ENCODE results near the gene PUS7. TPM values are rescaled to one million over a fixed set of nuclear protein-coding genes. Genes with fewer than 3 reads are reported as not detected.
"Not testable (repeated sequence)": the region's sequence is repeated elsewhere in the genome, so short reads cannot be mapped to it uniquely, and the experiment has no call there.

Gene PUS7
- total RNA-seq, 2 experiments from 2014 or later = 31.5 to 36.5 TPM

DNA sequence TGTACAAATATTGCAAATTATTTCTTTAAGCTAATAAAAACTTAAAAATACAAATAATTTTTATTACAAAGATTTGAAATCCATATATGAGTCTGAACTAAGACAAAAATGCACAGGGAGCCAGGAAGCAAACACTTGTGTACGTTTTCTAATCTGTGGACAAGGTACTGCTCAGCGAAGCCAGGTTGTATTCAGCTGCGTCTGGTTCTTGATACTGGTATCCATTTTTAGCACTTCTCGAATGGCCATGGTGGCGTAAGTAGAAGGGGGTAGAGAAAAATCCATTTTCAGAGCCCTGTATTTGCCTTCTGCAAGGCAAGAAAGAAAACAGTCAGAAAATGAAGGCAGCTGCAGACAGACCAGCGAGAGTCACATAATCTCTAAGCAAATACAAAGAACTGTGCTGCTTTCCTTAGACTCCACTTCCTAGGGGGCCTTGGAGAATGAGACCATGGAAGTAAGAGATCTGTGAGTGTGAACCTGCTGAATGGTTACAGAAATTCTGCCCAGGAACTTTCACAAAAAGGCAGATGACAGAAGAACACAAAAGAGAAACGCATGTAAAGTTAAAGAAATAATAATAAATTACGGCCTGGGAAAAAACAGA lies 64.3 kb downstream of the PUS7 start:
- Mint-ChIP-seq H3K36me3 (ENCODE audit: low read depth) (peaks cover 29% of the 10 kb centered on the region), H3K4me3 (no peak overlapping the region), H3K27me3 (no peaks in the 10 kb centered on the region), H3K4me1 (ENCODE audit: low read depth) (no peaks in the 10 kb centered on the region), H3K9me3 (no peaks in the 10 kb centered on the region), H3K27ac (no peak overlapping the region)
- intact Hi-C loops (cut with micrococcal nuclease) = no loop called here
- ChIA-PET POLR2A (interaction anchor here (0.6 kb wide), 1 partner anchor 376 kb away, joined by 3 read pairs; no protein-coding TSS in a partner anchor), CTCF (no interaction called here)
- TF ChIP-seq, protein P1, sequence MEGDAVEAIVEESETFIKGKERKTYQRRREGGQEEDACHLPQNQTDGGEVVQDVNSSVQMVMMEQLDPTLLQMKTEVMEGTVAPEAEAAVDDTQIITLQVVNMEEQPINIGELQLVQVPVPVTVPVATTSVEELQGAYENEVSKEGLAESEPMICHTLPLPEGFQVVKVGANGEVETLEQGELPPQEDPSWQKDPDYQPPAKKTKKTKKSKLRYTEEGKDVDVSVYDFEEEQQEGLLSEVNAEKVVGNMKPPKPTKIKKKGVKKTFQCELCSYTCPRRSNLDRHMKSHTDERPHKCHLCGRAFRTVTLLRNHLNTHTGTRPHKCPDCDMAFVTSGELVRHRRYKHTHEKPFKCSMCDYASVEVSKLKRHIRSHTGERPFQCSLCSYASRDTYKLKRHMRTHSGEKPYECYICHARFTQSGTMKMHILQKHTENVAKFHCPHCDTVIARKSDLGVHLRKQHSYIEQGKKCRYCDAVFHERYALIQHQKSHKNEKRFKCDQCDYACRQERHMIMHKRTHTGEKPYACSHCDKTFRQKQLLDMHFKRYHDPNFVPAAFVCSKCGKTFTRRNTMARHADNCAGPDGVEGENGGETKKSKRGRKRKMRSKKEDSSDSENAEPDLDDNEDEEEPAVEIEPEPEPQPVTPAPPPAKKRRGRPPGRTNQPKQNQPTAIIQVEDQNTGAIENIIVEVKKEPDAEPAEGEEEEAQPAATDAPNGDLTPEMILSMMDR (IDR thresholded peaks at IDR 0.05) = no peak
- DNase-seq = no peak
- no peak for ATAC-seq

DNA sequence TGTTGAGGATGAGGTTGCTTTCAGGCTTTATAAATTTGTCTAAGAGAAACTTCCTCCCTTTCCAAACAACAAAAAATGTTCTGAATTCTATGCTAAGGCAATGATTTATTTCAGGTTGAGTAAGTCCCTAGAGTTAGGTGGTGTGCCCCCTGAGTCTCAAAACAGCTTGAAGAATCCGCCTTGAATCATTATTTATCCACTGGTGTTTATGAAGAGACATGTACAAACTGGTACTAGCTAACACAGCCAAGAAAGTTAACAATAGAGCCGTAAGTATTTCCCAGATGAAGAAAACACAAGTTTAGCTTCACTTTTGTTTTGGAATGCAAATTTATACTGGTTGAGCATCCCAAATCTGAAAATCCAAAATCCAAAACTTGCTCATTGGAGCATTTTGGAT lies 67.2 kb downstream of the PUS7 start:
- intact Hi-C loops (cut with micrococcal nuclease) = no loop called here
- Mint-ChIP-seq H3K36me3 (ENCODE audit: low read depth) (peaks cover 14% of the 10 kb centered on the region), H3K9me3 (no peaks in the 10 kb centered on the region), H3K27me3 (no peaks in the 10 kb centered on the region), H3K27ac (no peak overlapping the region), H3K4me1 (ENCODE audit: low read depth) (peaks cover 3% of the 10 kb centered on the region), H3K4me3 (no peak overlapping the region)
- CTCF ChIA-PET = no interaction called here
- TF ChIP-seq, protein P1 (IDR thresholded peaks at IDR 0.05) = no peak
- DNase-seq (no peak), ATAC-seq (no peak)
- POLR2A ChIA-PET = no interaction called here

DNA sequence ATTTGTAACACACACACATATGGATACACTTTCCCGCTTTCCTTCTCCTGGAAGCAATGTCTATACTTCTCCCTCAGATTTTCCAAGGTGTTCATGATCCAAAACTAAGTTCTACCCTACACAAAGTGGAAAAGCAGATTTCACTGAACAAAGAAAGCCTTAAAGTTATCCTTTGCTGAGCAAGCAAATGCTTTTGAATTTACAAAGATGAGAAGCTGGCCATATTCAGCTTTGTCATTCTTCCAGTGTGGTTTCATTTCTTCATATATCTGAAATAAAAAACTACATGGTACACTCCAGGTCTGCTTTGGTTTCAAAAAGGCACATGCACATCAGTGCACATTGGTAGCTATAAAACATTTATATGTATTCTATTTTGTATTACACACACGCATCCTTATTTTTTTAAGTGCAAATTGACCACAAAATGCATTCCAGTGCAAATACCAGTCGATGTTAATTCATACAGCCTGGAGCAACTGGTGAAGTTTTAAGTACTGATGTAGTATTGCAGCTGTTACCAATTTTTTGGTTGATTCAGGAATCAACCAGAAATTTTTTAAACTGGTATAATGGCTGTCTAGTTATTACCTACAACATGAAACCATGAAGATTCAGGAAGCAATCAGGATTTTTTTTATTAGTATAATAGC lies 67.8 kb downstream of the PUS7 start:
- intact Hi-C loops (cut with micrococcal nuclease) = no loop called here
- Mint-ChIP-seq H3K36me3 (ENCODE audit: low read depth) (peaks cover 14% of the 10 kb centered on the region), H3K4me1 (ENCODE audit: low read depth) (peaks cover 3% of the 10 kb centered on the region), H3K27me3 (no peaks in the 10 kb centered on the region), H3K9me3 (no peaks in the 10 kb centered on the region), H3K4me3 (no peak overlapping the region), H3K27ac (no peak overlapping the region)
- TF ChIP-seq, protein P1 (IDR thresholded peaks at IDR 0.05) = no peak
- ATAC-seq (no peak), DNase-seq (no peak)
- ChIA-PET POLR2A (no interaction called here), CTCF (no interaction called here)

DNA sequence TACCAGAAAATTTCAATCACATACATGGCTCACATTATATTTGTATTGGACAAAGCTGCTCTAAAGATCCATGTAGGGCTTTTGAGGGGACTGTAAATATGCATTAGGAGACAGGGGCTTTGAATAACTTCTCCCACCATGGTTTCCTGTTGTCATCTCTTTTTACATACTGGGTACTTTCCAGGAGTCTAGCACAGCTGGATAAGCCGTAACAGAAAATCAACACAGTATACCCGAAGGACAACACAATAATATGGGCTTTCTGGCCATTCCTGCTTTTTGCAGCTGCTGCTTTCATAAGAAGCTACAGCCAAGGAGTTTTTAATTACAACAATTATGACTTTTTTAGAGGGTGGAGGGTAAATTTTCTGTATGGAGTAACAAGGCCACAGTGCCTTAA lies 70.0 kb downstream of the PUS7 start:
- DNase-seq = no peak
- POLR2A ChIA-PET = interaction anchor here (0.7 kb wide), 1 partner anchor 68 kb away, joined by 4 read pairs; no protein-coding TSS in a partner anchor
- TF ChIP-seq, protein P1 (IDR thresholded peaks at IDR 0.05) = no peak
- ATAC-seq = no peak
- Mint-ChIP-seq H3K4me3 (no peak overlapping the region), H3K27ac (no peak overlapping the region), H3K4me1 (ENCODE audit: low read depth) (peaks cover 12% of the 10 kb centered on the region), H3K27me3 (no peaks in the 10 kb centered on the region), H3K9me3 (no peaks in the 10 kb centered on the region), H3K36me3 (ENCODE audit: low read depth) (peaks cover 3% of the 10 kb centered on the region)
- intact Hi-C loops (cut with micrococcal nuclease) = no loop called here
- CTCF ChIA-PET = interaction anchor here (0.6 kb wide), 1 partner anchor 75 kb away, joined by 3 read pairs; no protein-coding TSS in a partner anchor

DNA sequence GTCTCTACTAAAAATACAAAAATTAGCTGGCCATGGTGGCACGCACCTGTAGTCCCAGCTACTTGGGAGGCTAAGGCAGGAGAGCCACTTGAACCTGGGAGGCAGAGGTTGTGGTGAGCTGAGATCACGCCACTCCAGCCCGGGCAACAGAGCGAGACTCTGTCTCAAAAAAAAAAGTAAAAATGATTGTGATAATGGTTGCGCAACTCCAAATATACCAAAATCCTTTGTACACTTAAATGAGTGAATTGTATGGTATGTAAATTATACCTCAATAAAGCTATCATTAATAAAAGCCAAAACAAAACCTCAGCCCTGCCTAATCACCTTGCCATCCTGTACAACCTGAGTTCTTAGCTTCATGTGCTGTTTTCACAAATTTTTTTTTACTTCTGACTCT lies 71.2 kb downstream of the PUS7 start:
- H3K27ac Mint-ChIP-seq; H3K36me3 Mint-ChIP-seq (ENCODE audit: low read depth); ATAC-seq; CTCF ChIA-PET; DNase-seq; H3K9me3 Mint-ChIP-seq; POLR2A ChIA-PET; H3K27me3 Mint-ChIP-seq; H3K4me3 Mint-ChIP-seq; intact Hi-C loops (cut with micrococcal nuclease): not testable (repeated sequence)
- H3K4me1 Mint-ChIP-seq (ENCODE audit: low read depth) = peaks cover 12% of the 10 kb centered on the region
